ENCODE data around the gene PRKACA.

PRKACA gene

GRCh38 chr19:14117668-14118164, at the start of gene PRKACA:
Gene PRKACA, minus strand, starts transcription at chr19:14117762. Its CDS starts 215 bp downstream, at chr19:14117547.
- peaks cover 63 to 81% (median 68%) of the 10 kb centered on the region in 10 experiments for H3K4me1 ChIP-seq
- TF ChIP-seq Cebpa-rat (IDR thresholded peaks at IDR 0.05), result no peak
- peak within 1 kb of the TSS; percentile 88 to 98 (median 96) for H3K4me3 ChIP-seq
- peaks cover 0 to 38% (median 26%) of the 10 kb centered on the region in 11 experiments; a peak in 16 of 22 replicates for H3K36me3 ChIP-seq
- H3K27ac ChIP-seq, result peak within 1 kb of the TSS; percentile 92 to 98 (median 96)
- no peaks in the 10 kb centered on the region for H3K27me3 ChIP-seq
- H3K9me3 ChIP-seq (replicated peaks in 1 of 11), result no peaks in the 10 kb centered on the region
- peaks cover 0 to 42% (median 24%) of the 10 kb centered on the region in 11 experiments; a peak in 18 of 22 replicates for H4K20me1 ChIP-seq
- H3K4me2 ChIP-seq, result peak within 1 kb of the TSS; percentile 95 to 100 (median 99)
- peak within 1 kb of the TSS; percentile 86 to 97 (median 93) for H3K9ac ChIP-seq

GRCh38 chr19:14166999-14167575, 49.5 kb upstream of the PRKACA start:
- peak overlapping the region; percentile 70 to 97 (median 87) for H3K4me2 ChIP-seq
- no peaks in the 10 kb centered on the region for H3K27me3 ChIP-seq
- H3K9me3 ChIP-seq (replicated peaks in 1 of 11), result peaks cover 0 to 10% (median 6%) of the 10 kb centered on the region in 11 experiments; a peak in 7 of 22 replicates
- H3K27ac ChIP-seq, result peak overlapping the region in 10 of 11 experiments; percentile 47 to 79 (median 68); a peak in 19 of 22 replicates
- peaks cover 39 to 79% (median 69%) of the 10 kb centered on the region in 10 experiments for H3K4me1 ChIP-seq
- TF ChIP-seq Cebpa-rat (IDR thresholded peaks at IDR 0.05), result no peak
- H3K9ac ChIP-seq, result peak overlapping the region; percentile 47 to 75 (median 68); a peak in 21 of 22 replicates
- peaks cover 20 to 47% (median 40%) of the 10 kb centered on the region in 11 experiments for H3K36me3 ChIP-seq
- H4K20me1 ChIP-seq, result peaks cover 0 to 24% (median 0%) of the 10 kb centered on the region in 11 experiments; a peak in 8 of 22 replicates
- peak overlapping the region; percentile 12 to 61 (median 32); a peak in 13 of 20 replicates for H3K4me3 ChIP-seq

GRCh38 chr19:14165990-14166830, 48.6 kb upstream of the PRKACA start:
- peak overlapping the region; percentile 70 to 97 (median 87) for H3K4me2 ChIP-seq
- H3K9ac ChIP-seq, result peak overlapping the region; percentile 47 to 75 (median 68); a peak in 17 of 22 replicates
- peak overlapping the region in 7 of 10 experiments; percentile 12 to 61 (median 25); a peak in 4 of 20 replicates for H3K4me3 ChIP-seq
- peak overlapping the region in 9 of 11 experiments; percentile 47 to 79 (median 69); a peak in 12 of 22 replicates for H3K27ac ChIP-seq
- peaks cover 0 to 24% (median 2%) of the 10 kb centered on the region in 11 experiments; a peak in 8 of 22 replicates for H4K20me1 ChIP-seq
- peaks cover 14 to 43% (median 35%) of the 10 kb centered on the region in 11 experiments for H3K36me3 ChIP-seq
- no peak for TF ChIP-seq Cebpa-rat (IDR thresholded peaks at IDR 0.05)
- H3K9me3 ChIP-seq (replicated peaks in 1 of 11), result peaks cover 0 to 6% (median 4%) of the 10 kb centered on the region in 11 experiments; a peak in 7 of 22 replicates
- no peaks in the 10 kb centered on the region for H3K27me3 ChIP-seq
- peaks cover 39 to 74% (median 60%) of the 10 kb centered on the region in 10 experiments for H3K4me1 ChIP-seq

- Histone ChIP-seq H3K27ac (peak overlapping the region in 7 of 11 experiments; percentile 3 to 48 (median 25); a peak in 10 of 22 replicates), H3K9ac (peak overlapping the region in 8 of 11 experiments; percentile 12 to 63 (median 43); a peak in 11 of 22 replicates), H3K9me3 (replicated peaks in 1 of 11) (no peaks in the 10 kb centered on the region; a peak in 2 of 22 replicates), H3K4me1 (peaks cover 39 to 82% (median 66%) of the 10 kb centered on the region in 10 experiments), H3K4me2 (peak overlapping the region; percentile 33 to 97 (median 85); a peak in 20 of 22 replicates), H3K4me3 (no peak overlapping the region), H3K27me3 (no peaks in the 10 kb centered on the region), H4K20me1 (peaks cover 0 to 30% (median 6%) of the 10 kb centered on the region in 11 experiments; a peak in 10 of 22 replicates), H3K36me3 (peaks cover 4 to 30% (median 22%) of the 10 kb centered on the region in 11 experiments; a peak in 21 of 22 replicates)
- TF ChIP-seq Cebpa-rat (IDR thresholded peaks at IDR 0.05), result no peak
These were observed 47.3 kb upstream of the PRKACA start for GRCh38 chr19:14164724-14165493.

GRCh38 chr19:14164082-14164481, 46.5 kb upstream of the PRKACA start:
- Histone ChIP-seq H4K20me1 (peaks cover 0 to 39% (median 13%) of the 10 kb centered on the region in 11 experiments; a peak in 12 of 22 replicates), H3K9ac (peak overlapping the region in 4 of 11 experiments; percentile 4 to 41 (median 26); a peak in 4 of 22 replicates), H3K27ac (no peak overlapping the region), H3K4me1 (peaks cover 43 to 89% (median 73%) of the 10 kb centered on the region in 10 experiments), H3K27me3 (no peaks in the 10 kb centered on the region), H3K4me3 (no peak overlapping the region), H3K4me2 (peak overlapping the region in 10 of 11 experiments; percentile 24 to 97 (median 62); a peak in 19 of 22 replicates), H3K9me3 (replicated peaks in 1 of 11) (no peaks in the 10 kb centered on the region), H3K36me3 (peaks cover 0 to 31% (median 18%) of the 10 kb centered on the region in 11 experiments; a peak in 17 of 22 replicates)
- TF ChIP-seq Cebpa-rat (IDR thresholded peaks at IDR 0.05), result no peak

- Histone ChIP-seq H3K36me3 (peaks cover 8 to 39% (median 20%) of the 10 kb centered on the region in 11 experiments), H3K4me1 (peaks cover 48 to 89% (median 74%) of the 10 kb centered on the region in 10 experiments), H3K4me3 (no peak overlapping the region), H3K9ac (no peak overlapping the region), H3K27me3 (no peaks in the 10 kb centered on the region), H3K4me2 (peak overlapping the region in 2 of 11 experiments; percentile 87 to 91; a peak in 2 of 22 replicates), H4K20me1 (peaks cover 0 to 47% (median 16%) of the 10 kb centered on the region in 11 experiments; a peak in 14 of 22 replicates), H3K27ac (no peak overlapping the region), H3K9me3 (replicated peaks in 1 of 11) (no peaks in the 10 kb centered on the region)
- TF ChIP-seq Cebpa-rat (IDR thresholded peaks at IDR 0.05), result no peak
These were observed 45.3 kb upstream of the PRKACA start for GRCh38 chr19:14162871-14163297.

GRCh38 chr19:14161305-14161704, 43.7 kb upstream of the PRKACA start:
- no peak overlapping the region for H3K27ac ChIP-seq
- peaks cover 21 to 53% (median 34%) of the 10 kb centered on the region in 11 experiments for H3K36me3 ChIP-seq
- H3K4me1 ChIP-seq, result peaks cover 32 to 75% (median 59%) of the 10 kb centered on the region in 10 experiments
- no peaks in the 10 kb centered on the region for H3K27me3 ChIP-seq
- H4K20me1 ChIP-seq, result peaks cover 0 to 47% (median 14%) of the 10 kb centered on the region in 11 experiments; a peak in 13 of 22 replicates
- H3K4me2 ChIP-seq, result no peak overlapping the region
- H3K4me3 ChIP-seq, result no peak overlapping the region
- TF ChIP-seq Cebpa-rat (IDR thresholded peaks at IDR 0.05), result no peak
- H3K9me3 ChIP-seq (replicated peaks in 1 of 11), result no peaks in the 10 kb centered on the region
- H3K9ac ChIP-seq, result no peak overlapping the region

Measured in BLaER1 treated with 17β-estradiol and CSF1 and Interleukin-3, amounts not matched to agents 10 nM and 100 nM (cell line).